ENCODE results near the gene USF1.

GRCh38 chr1:161013131-161013487 lies 32.7 kb downstream of the USF1 start:
- TF ChIP-seq CTCF (IDR thresholded peaks at IDR 0.05) (no peak), EZH2 (IDR thresholded peaks at IDR 0.05) (no peak), EZH2phosphoT487 (IDR thresholded peaks at IDR 0.05) (no peak)

All from neural progenitor cell (in vitro differentiated cells).